Activated CD4-positive, alpha-beta T cell treated with anti-CD3 and anti-CD28 coated beads, Interleukin-2, Interleukin-6, amounts not matched to agents 100 ng/mL and 50 ng/mL, durations not matched to agents 16 hours and 8 hours (primary cell): ENCODE data around the gene PREPL.

ENCODE experiments used
- DNase-seq: peaks from one replicate; pipeline ENCODE4 v3.0.0-alpha.2; 2020

PREPL gene

GRCh38 chr2:44291281-44292248 is 69.7 kb downstream of the PREPL start:
- no peak for DNase-seq

- DNase-seq: no peak
Measured at GRCh38 chr2:44290261-44290660, 71.0 kb downstream of the PREPL start.

GRCh38 chr2:44286884-44287638 is 74.2 kb downstream of the PREPL start:
- DNase-seq: no peak

GRCh38 chr2:44286119-44286883 is 75.0 kb downstream of the PREPL start:
- DNase-seq: no peak

- DNase-seq: no peak
Measured at GRCh38 chr2:44285174-44285573, 76.1 kb downstream of the PREPL start.

- no peak for DNase-seq
Measured at GRCh38 chr2:44283116-44283666, 78.1 kb downstream of the PREPL start.

- DNase-seq: no peak
Measured at GRCh38 chr2:44280869-44281268, 80.4 kb downstream of the PREPL start.

GRCh38 chr2:44277541-44277940 is 83.8 kb downstream of the PREPL start:
- no peak for DNase-seq

GRCh38 chr2:44275927-44276303 is 85.4 kb downstream of the PREPL start:
- DNase-seq: no peak

- no peak for DNase-seq
Measured at GRCh38 chr2:44273596-44273995, 87.7 kb downstream of the PREPL start.

- DNase-seq: no peak
Measured at GRCh38 chr2:44273076-44273475, 88.2 kb downstream of the PREPL start.

- no peak for DNase-seq
Measured at GRCh38 chr2:44271296-44271695, 90.0 kb downstream of the PREPL start.

GRCh38 chr2:44269831-44270230 is 91.5 kb downstream of the PREPL start:
- no peak for DNase-seq

- DNase-seq: no peak
Measured at GRCh38 chr2:44267796-44268648, 93.3 kb downstream of the PREPL start.
